CD14-positive monocyte (primary cell): ENCODE measurements around the gene FOXA3. TPM values are rescaled to one million over a fixed set of nuclear protein-coding genes. Genes with fewer than 3 reads are reported as not detected.

Experiments used
- DNase-seq, 3 donors: peaks; one replicate each; pipeline ENCODE4 v3.0.0-alpha.2; 2011 to 2022
- H2AFZ ChIP-seq: 2 replicates; pipeline ENCODE4 v1.6.0; 2012; ENCODE audit warnings: mild to moderate bottlenecking, low read depth, low read length, inconsistent platforms; ENCODE audit not compliant: insufficient read depth, poor library complexity, severe bottlenecking
- H3K27ac ChIP-seq, 2 donors: 1 replicate in 1 of 2; 2 replicates in 1 of 2; pipeline ENCODE4 v1.5.1; 2012 to 2013; ENCODE audit warnings: low read length in 2 of 2, control low read depth in 1 of 2, inconsistent platforms in 1 of 2, low read depth in 1 of 2, mild to moderate bottlenecking in 1 of 2
- H3K27me3 ChIP-seq, 2 donors: one replicate each; pipeline versions ENCODE4 v1.6.0 to v1.6.1; 2011 to 2013; ENCODE audit warnings: low read length in 2 of 2; ENCODE audit not compliant: control insufficient read depth in 2 of 2, insufficient read depth in 2 of 2
- H3K36me3 ChIP-seq, 2 donors: replicated peaks in 1 of 2; 1 replicate in 1 of 2; 2 replicates in 1 of 2; pipeline versions ENCODE4 v1.5.1 to v1.6.1; 2012 to 2013; ENCODE audit warnings: low read length in 2 of 2, control low read depth in 1 of 2, inconsistent platforms in 1 of 2, mild to moderate bottlenecking in 1 of 2; ENCODE audit not compliant: insufficient read depth in 2 of 2, control insufficient read depth in 1 of 2
- H3K4me1 ChIP-seq, 2 donors: 1 replicate in 1 of 2; 2 replicates in 1 of 2; pipeline versions ENCODE4 v1.5.1 to v1.6.1; 2012 to 2013; ENCODE audit warnings: low read length in 2 of 2, control low read depth in 1 of 2, inconsistent platforms in 1 of 2, mild to moderate bottlenecking in 1 of 2, moderate library complexity in 1 of 2; ENCODE audit not compliant: insufficient read depth in 2 of 2, control insufficient read depth in 1 of 2
- H3K4me2 ChIP-seq: replicated peaks from 2 replicates; pipeline ENCODE3; 2012; ENCODE audit warnings: low read length, moderate library complexity, mild to moderate bottlenecking; ENCODE audit not compliant: poor library complexity, severe bottlenecking; ENCODE audit errors: extremely low read depth
- H3K4me3 ChIP-seq, 3 experiments: fragments of 200-600 bp in 1 of 3; sonication (generic) in 1 of 3; replicated peaks in 1 of 3; 1 replicate in 2 of 3; 2 replicates in 1 of 3; pipeline ENCODE4 v1.5.1; 2011 to 2013; ENCODE audit warnings: low read length in 3 of 3, mild to moderate bottlenecking in 3 of 3, control low read depth in 2 of 3, low read depth in 2 of 3, inconsistent platforms in 1 of 3, moderate library complexity in 1 of 3
- H3K79me2 ChIP-seq: 2 replicates; pipeline ENCODE4 v1.6.0; 2012; ENCODE audit warnings: mild to moderate bottlenecking, control low read depth, inconsistent platforms, low read length, moderate library complexity; ENCODE audit not compliant: insufficient read depth
- H3K9ac ChIP-seq: 2 replicates; pipeline ENCODE4 v1.6.0; 2017; ENCODE audit warnings: low read length, mild to moderate bottlenecking; ENCODE audit not compliant: insufficient read depth, poor library complexity, severe bottlenecking
- H3K9me3 ChIP-seq, 2 donors: replicated peaks in 1 of 2; 1 replicate in 1 of 2; 2 replicates in 1 of 2; pipeline versions ENCODE4 v1.5.1 to v1.6.1; 2012 to 2013; ENCODE audit warnings: low read length in 2 of 2, control low read depth in 1 of 2; ENCODE audit not compliant: control insufficient read depth in 1 of 2, insufficient read depth in 1 of 2
- H4K20me1 ChIP-seq: 2 replicates; pipeline ENCODE4 v1.6.0; 2012; ENCODE audit warnings: mild to moderate bottlenecking, low read length, control low read depth, moderate library complexity; ENCODE audit not compliant: insufficient read depth
- H3K27ac Mint-ChIP-seq, 7 donors: one replicate each; pipeline ENCODE4 v1.8.0; 2020; ENCODE audit warnings: mild to moderate bottlenecking in 7 of 7, mixed read lengths in 7 of 7, moderate library complexity in 6 of 7, inconsistent platforms in 2 of 7
- H3K27me3 Mint-ChIP-seq, 3 donors: one replicate each; pipeline ENCODE4 v1.8.0; 2021 to 2022; ENCODE audit warnings: low read depth in 3 of 3, mild to moderate bottlenecking in 3 of 3, mixed read lengths in 3 of 3, moderate library complexity in 3 of 3, inconsistent platforms in 1 of 3
- H3K36me3 Mint-ChIP-seq, 2 donors: one replicate each; pipeline ENCODE4 v1.8.0; 2020; ENCODE audit warnings: mixed read lengths in 2 of 2, inconsistent platforms in 1 of 2, mild to moderate bottlenecking in 1 of 2
- H3K4me1 Mint-ChIP-seq: one replicate; pipeline ENCODE4 v1.8.0; 2020; ENCODE audit warnings: mild to moderate bottlenecking, mixed read lengths
- H3K4me3 Mint-ChIP-seq, 2 donors: one replicate each; pipeline ENCODE4 v1.8.0; 2020; ENCODE audit warnings: mild to moderate bottlenecking in 2 of 2, mixed read lengths in 2 of 2, moderate library complexity in 1 of 2
- H3K9me3 Mint-ChIP-seq, 7 donors: one replicate each; pipeline ENCODE4 v1.8.0; 2020 to 2022; ENCODE audit warnings: mixed read lengths in 7 of 7, mild to moderate bottlenecking in 6 of 7, moderate library complexity in 6 of 7, inconsistent platforms in 2 of 7
- CTCF ChIP-seq: fragments of 200-600 bp; IDR thresholded peaks from one replicate; pipeline ENCODE4 v1.8.0; 2022; ENCODE audit warnings: antibody characterized with exemption, mild to moderate bottlenecking
- WGBS: methylation state at CpG from one replicate; pipeline ENCODE4 v1.1.5; 2013; ENCODE audit warnings: missing lambda C conversion rate; ENCODE audit not compliant: insufficient coverage; 5-methylcytosine and 5-hydroxymethylcytosine counted together
- intact Hi-C, 2 donors: fragments of 100-400 bp; cut with micrococcal nuclease; formaldehyde crosslinking; loops; one replicate each; pipeline versions ENCODE4 v1.15.0 to v1.15.1; 2023
- polyA plus RNA-seq, 3 donors: library from polyadenylated mRNA; depleted of rRNA in 1 of 3; unstranded in 2 of 3; stranded (reverse) in 1 of 3; fragments of 300-500 nt in 2 of 3; fragments of >200 nt in 1 of 3; fragmentation: Illumina TruSeq in 2 of 3; gene quantifications; 1 replicate in 2 of 3; 2 replicates in 1 of 3; pipeline ENCODE4 v1.2.3, GENCODE V29; 2012 to 2021

Gene FOXA3
- polyA plus RNA-seq, 3 donors, result not detected

DNA sequence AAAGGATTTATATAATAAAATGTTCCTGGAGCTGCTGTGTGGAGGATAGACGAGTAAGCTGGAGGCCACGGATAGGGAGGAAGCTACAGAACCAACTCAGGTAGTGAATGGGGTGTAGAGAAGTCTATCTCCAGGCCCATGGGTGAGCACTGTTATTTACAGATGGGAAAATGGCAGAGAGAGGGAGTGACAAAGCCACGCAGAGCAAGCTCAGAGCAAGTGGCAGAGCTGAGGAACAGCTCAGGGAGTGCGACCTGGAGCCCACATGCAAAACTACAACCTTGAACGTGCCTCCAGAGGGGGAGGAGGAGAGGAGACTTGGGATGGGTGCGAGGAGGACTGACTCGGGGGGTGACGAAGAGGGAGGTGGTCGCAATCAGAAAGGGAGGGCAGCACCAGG is 35.6 kb upstream of the FOXA3 start:
- Histone ChIP-seq H3K27ac (no peak overlapping the region), H3K4me3 (no peak overlapping the region), H3K4me2 (no peak overlapping the region), H4K20me1 (peaks cover 17% of the 10 kb centered on the region), H3K27me3 (no peaks in the 10 kb centered on the region), H3K9ac (no peak overlapping the region), H2AFZ (no peak overlapping the region), H3K36me3 (peaks cover 94 to 99% of the 10 kb centered on the region in 2 donors), H3K79me2 (no peaks in the 10 kb centered on the region), H3K4me1 (no peaks in the 10 kb centered on the region), H3K9me3 (no peaks in the 10 kb centered on the region)
- WGBS, result 99% methylated on average over 5 of the region's 9 CpGs
- Mint-ChIP-seq H3K4me3 (no peak overlapping the region), H3K27me3 (peaks cover 0 to 5% (median 0%) of the 10 kb centered on the region in 3 donors), H3K9me3 (no peaks in the 10 kb centered on the region), H3K4me1 (no peaks in the 10 kb centered on the region), H3K27ac (peak overlapping the region in 1 of 7 donors; percentile 12), H3K36me3 (peaks cover 88 to 100% of the 10 kb centered on the region in 2 donors)
- DNase-seq, result no peak
- no peak for TF ChIP-seq CTCF
- intact Hi-C loops, result no loop called here

- H4K20me1 ChIP-seq, result peaks cover 17% of the 10 kb centered on the region
- no peaks in the 10 kb centered on the region for H3K4me1 Mint-ChIP-seq
- H3K4me1 ChIP-seq, result no peaks in the 10 kb centered on the region
- WGBS, result over 99% methylated on average over 13 of the region's 16 CpGs
- H3K9me3 ChIP-seq, result no peaks in the 10 kb centered on the region
- intact Hi-C loops, result no loop called here
- no peak overlapping the region for H2AFZ ChIP-seq
- TF ChIP-seq CTCF, result no peak
- no peak overlapping the region for H3K27ac ChIP-seq
- DNase-seq, result no peak
- no peak overlapping the region for H3K9ac ChIP-seq
- H3K79me2 ChIP-seq, result no peaks in the 10 kb centered on the region
- no peaks in the 10 kb centered on the region for H3K9me3 Mint-ChIP-seq
- no peak overlapping the region for H3K4me3 ChIP-seq
- H3K27me3 Mint-ChIP-seq, result peaks cover 0 to 5% (median 1%) of the 10 kb centered on the region in 3 donors
- H3K36me3 ChIP-seq, result peaks cover 93 to 99% of the 10 kb centered on the region in 2 donors
- peak overlapping the region in 1 of 7 donors; percentile 75 for H3K27ac Mint-ChIP-seq
- H3K36me3 Mint-ChIP-seq, result peaks cover 86 to 100% of the 10 kb centered on the region in 2 donors
- no peak overlapping the region for H3K4me3 Mint-ChIP-seq
- no peak overlapping the region for H3K4me2 ChIP-seq
- no peaks in the 10 kb centered on the region for H3K27me3 ChIP-seq
Observed at GRCh38 chr19:45828945-45829344, 35.2 kb upstream of the FOXA3 start.
